IMR-90 (cell line): Measurements from ENCODE around the gene ARF6. TPM values are rescaled to one million over a fixed set of nuclear protein-coding genes. Genes with fewer than 3 reads are reported as not detected.

Source experiments
- BHLHE40 ChIP-seq: fragments of 150-350 bp; IDR thresholded peaks from 2 replicates; pipeline ENCODE4 v1.6.1; 2016; ENCODE audit warnings: mild to moderate bottlenecking, low read depth, low read length
- FOS ChIP-seq: fragments of 150-350 bp; IDR thresholded peaks from 2 replicates; pipeline ENCODE4 v1.6.1; 2016; ENCODE audit warnings: low read depth, low read length
- polyA plus RNA-seq, 3 experiments: library from polyadenylated mRNA; depleted of rRNA; stranded (reverse); fragments of >200 nt; gene quantifications; 2 replicates each; pipeline ENCODE4 v1.2.3, GENCODE V29; 2012; ENCODE audit warnings: low replicate concordance in 1 of 3
- total RNA-seq: library from RNA; depleted of rRNA; stranded (reverse); fragments of >200 nt; gene quantifications from 2 replicates; pipeline ENCODE4 v1.2.3, GENCODE V29; 2012
- TF ChIP-seq, protein P1 (sequence below): conservative IDR thresholded peaks from 2 replicates; pipeline ENCODE4 v1.5.1; 2012; ENCODE audit warnings: mild to moderate bottlenecking, low read depth, low read length, improper control_type of control experiment

The ARF6 gene
- total and polyA plus RNA-seq, 2 of the 4 experiments (the other 2 are of a cell fraction): 32.1 to 40.1 TPM

- TF ChIP-seq, protein P1, sequence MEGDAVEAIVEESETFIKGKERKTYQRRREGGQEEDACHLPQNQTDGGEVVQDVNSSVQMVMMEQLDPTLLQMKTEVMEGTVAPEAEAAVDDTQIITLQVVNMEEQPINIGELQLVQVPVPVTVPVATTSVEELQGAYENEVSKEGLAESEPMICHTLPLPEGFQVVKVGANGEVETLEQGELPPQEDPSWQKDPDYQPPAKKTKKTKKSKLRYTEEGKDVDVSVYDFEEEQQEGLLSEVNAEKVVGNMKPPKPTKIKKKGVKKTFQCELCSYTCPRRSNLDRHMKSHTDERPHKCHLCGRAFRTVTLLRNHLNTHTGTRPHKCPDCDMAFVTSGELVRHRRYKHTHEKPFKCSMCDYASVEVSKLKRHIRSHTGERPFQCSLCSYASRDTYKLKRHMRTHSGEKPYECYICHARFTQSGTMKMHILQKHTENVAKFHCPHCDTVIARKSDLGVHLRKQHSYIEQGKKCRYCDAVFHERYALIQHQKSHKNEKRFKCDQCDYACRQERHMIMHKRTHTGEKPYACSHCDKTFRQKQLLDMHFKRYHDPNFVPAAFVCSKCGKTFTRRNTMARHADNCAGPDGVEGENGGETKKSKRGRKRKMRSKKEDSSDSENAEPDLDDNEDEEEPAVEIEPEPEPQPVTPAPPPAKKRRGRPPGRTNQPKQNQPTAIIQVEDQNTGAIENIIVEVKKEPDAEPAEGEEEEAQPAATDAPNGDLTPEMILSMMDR: peak; percentile 84
- TF ChIP-seq BHLHE40: peak; percentile 25; the same call in 1 of the 2 replicates
- TF ChIP-seq FOS: no peak
Observed at GRCh38 chr14:49853572-49854375, 39.1 kb upstream of the ARF6 start (continued).
